ENCODE measurements around the gene TP63.

Gene TP63

GRCh38 chr3:189714991-189715961 is 84.1 kb downstream of the TP63 start:
- Histone ChIP-seq H3K4me3 (ENCODE audit: low read depth in 1 of 5, low read length in 5 of 5) (no peak overlapping the region), H3K27ac (ENCODE audit: low read depth, low read length) (no peak overlapping the region), H3K4me1 (ENCODE audit: control insufficient read depth in 5 of 5, insufficient read depth in 5 of 5, low read length in 5 of 5) (peaks cover 0 to 9% (median 5%) of the 10 kb centered on the region in 5 donors), H3K9me3 (ENCODE audit: control insufficient read depth in 5 of 5, low read length in 5 of 5) (no peaks in the 10 kb centered on the region), H3K27me3 (ENCODE audit: control insufficient read depth in 5 of 5, insufficient read depth in 4 of 5, low read length in 5 of 5) (no peaks in the 10 kb centered on the region), H3K9ac (ENCODE audit: low read length in 5 of 5) (no peak overlapping the region), H3K36me3 (ENCODE audit: control insufficient read depth in 5 of 5, insufficient read depth in 5 of 5, low read length in 5 of 5) (no peaks in the 10 kb centered on the region)

DNA sequence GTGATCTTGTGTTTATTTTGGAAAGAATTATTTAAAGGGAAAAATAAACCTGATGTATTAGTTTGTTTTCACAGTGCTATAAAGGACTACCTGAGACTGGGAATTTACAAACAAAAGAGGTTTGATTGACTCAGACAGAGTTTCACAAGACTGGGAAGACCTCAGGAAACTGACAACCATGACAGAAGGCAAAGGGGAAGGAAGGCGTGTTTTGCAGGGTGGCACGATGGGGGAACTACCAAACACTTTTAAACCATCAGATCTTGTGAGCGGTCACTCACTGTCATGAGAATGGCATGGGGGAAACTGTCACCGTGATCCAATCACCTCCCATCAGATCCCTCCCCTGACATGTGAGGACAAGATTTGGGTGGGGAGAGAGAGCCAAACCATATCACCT is 87.0 kb downstream of the TP63 start:
- Histone ChIP-seq H3K36me3 (ENCODE audit: control insufficient read depth in 5 of 5, insufficient read depth in 5 of 5, low read length in 5 of 5) (no peaks in the 10 kb centered on the region), H3K4me3 (ENCODE audit: low read depth in 1 of 5, low read length in 5 of 5) (no peak overlapping the region), H3K27ac (ENCODE audit: low read depth, low read length) (no peak overlapping the region), H3K27me3 (ENCODE audit: control insufficient read depth in 5 of 5, insufficient read depth in 4 of 5, low read length in 5 of 5) (no peaks in the 10 kb centered on the region), H3K4me1 (ENCODE audit: control insufficient read depth in 5 of 5, insufficient read depth in 5 of 5, low read length in 5 of 5) (no peaks in the 10 kb centered on the region), H3K9me3 (ENCODE audit: control insufficient read depth in 5 of 5, low read length in 5 of 5) (no peaks in the 10 kb centered on the region), H3K9ac (ENCODE audit: low read length in 5 of 5) (no peak overlapping the region)

- no peak overlapping the region for H3K9ac ChIP-seq (ENCODE audit: low read length in 5 of 5)
- H3K36me3 ChIP-seq (ENCODE audit: control insufficient read depth in 5 of 5, insufficient read depth in 5 of 5, low read length in 5 of 5), result no peaks in the 10 kb centered on the region
- no peaks in the 10 kb centered on the region for H3K27me3 ChIP-seq (ENCODE audit: control insufficient read depth in 5 of 5, insufficient read depth in 4 of 5, low read length in 5 of 5)
- no peaks in the 10 kb centered on the region for H3K9me3 ChIP-seq (ENCODE audit: control insufficient read depth in 5 of 5, low read length in 5 of 5)
- H3K4me1 ChIP-seq (ENCODE audit: control insufficient read depth in 5 of 5, insufficient read depth in 5 of 5, low read length in 5 of 5), result no peaks in the 10 kb centered on the region
- no peak overlapping the region for H3K27ac ChIP-seq (ENCODE audit: low read depth, low read length)
- no peak overlapping the region for H3K4me3 ChIP-seq (ENCODE audit: low read depth in 1 of 5, low read length in 5 of 5)
Measured at GRCh38 chr3:189720736-189721417, 89.7 kb downstream of the TP63 start.

DNA sequence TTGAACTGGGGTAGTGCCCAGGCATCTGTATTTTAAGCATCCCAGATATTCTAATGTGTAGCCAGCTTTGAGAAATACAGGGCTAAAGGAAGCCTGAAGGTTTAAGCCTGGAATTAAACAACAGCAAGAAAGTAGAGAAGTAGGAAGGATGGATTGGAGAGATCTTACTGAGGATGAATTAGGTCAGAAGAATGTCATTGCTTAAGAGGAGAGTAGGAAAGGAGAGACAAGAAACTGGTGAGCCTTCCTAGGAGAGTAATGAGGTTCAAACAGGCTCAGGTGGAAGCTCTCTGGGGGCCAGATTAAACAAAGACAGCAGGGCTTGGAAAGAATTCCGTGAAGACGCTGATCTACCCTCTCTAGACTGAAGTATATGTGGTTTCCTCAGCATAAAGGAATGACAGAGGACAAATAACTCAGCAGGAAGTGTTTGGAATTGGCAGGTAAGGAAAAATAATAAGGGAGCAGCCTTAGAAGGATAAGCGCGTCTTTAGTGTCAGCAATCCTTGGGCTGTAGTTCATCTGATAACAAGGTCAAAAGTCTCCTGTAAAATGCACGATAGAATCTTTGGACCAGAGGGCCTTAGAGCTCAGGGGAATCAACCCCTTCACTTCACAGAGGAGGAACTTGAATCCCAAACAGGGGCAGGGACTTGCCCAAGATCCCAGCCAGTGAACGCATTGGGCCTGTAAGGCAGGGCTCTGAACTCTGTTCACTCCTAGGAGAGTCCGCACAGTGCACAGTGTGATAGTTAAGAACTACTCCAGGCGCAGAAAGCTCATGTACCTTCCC is 90.9 kb downstream of the TP63 start:
- Histone ChIP-seq H3K27ac (ENCODE audit: low read depth, low read length) (no peak overlapping the region), H3K4me3 (ENCODE audit: low read depth in 1 of 5, low read length in 5 of 5) (no peak overlapping the region), H3K4me1 (ENCODE audit: control insufficient read depth in 5 of 5, insufficient read depth in 5 of 5, low read length in 5 of 5) (no peaks in the 10 kb centered on the region)

DNA sequence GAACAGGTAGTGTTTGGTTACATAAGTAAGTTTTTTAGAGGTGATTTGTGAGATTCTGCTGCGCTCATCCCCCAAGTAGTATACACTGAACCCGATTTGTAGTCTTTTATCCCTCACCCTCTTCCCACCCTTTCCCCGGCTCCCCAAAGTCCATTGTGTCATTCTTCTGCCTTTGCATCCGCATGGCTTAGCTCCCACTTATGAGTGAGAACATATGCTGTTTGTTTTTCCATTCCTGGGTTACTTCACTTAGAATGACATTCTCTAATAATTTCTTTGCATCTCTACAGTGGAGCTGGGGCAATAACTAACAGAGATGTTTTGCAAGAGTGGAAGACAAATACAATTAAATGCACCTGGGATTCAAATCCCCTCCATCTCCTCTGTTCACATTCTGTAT is 93.2 kb downstream of the TP63 start:
- H3K9me3 ChIP-seq (ENCODE audit: control insufficient read depth in 5 of 5, low read length in 5 of 5), result no peaks in the 10 kb centered on the region
- no peak overlapping the region for H3K4me3 ChIP-seq (ENCODE audit: low read depth in 1 of 5, low read length in 5 of 5)
- no peaks in the 10 kb centered on the region for H3K36me3 ChIP-seq (ENCODE audit: control insufficient read depth in 5 of 5, insufficient read depth in 5 of 5, low read length in 5 of 5)
- H3K4me1 ChIP-seq (ENCODE audit: control insufficient read depth in 5 of 5, insufficient read depth in 5 of 5, low read length in 5 of 5), result no peaks in the 10 kb centered on the region
- no peak overlapping the region for H3K9ac ChIP-seq (ENCODE audit: low read length in 5 of 5)
- H3K27me3 ChIP-seq (ENCODE audit: control insufficient read depth in 5 of 5, insufficient read depth in 4 of 5, low read length in 5 of 5), result no peaks in the 10 kb centered on the region
- H3K27ac ChIP-seq (ENCODE audit: low read depth, low read length), result no peak overlapping the region

More for the DNA sequence above, 90.9 kb downstream of the TP63 start:
- H3K27me3 ChIP-seq (ENCODE audit: control insufficient read depth in 5 of 5, insufficient read depth in 4 of 5, low read length in 5 of 5), result no peaks in the 10 kb centered on the region
- H3K9me3 ChIP-seq (ENCODE audit: control insufficient read depth in 5 of 5, low read length in 5 of 5), result no peaks in the 10 kb centered on the region
- H3K9ac ChIP-seq (ENCODE audit: low read length in 5 of 5), result no peak overlapping the region
- no peaks in the 10 kb centered on the region for H3K36me3 ChIP-seq (ENCODE audit: control insufficient read depth in 5 of 5, insufficient read depth in 5 of 5, low read length in 5 of 5)

GRCh38 chr3:189726277-189726676 is 95.1 kb downstream of the TP63 start:
- no peak overlapping the region for H3K27ac ChIP-seq (ENCODE audit: low read depth, low read length)
- H3K9ac ChIP-seq (ENCODE audit: low read length in 5 of 5), result no peak overlapping the region
- no peak overlapping the region for H3K4me3 ChIP-seq (ENCODE audit: low read depth in 1 of 5, low read length in 5 of 5)
- no peaks in the 10 kb centered on the region for H3K9me3 ChIP-seq (ENCODE audit: control insufficient read depth in 5 of 5, low read length in 5 of 5)
- H3K4me1 ChIP-seq (ENCODE audit: control insufficient read depth in 5 of 5, insufficient read depth in 5 of 5, low read length in 5 of 5), result no peaks in the 10 kb centered on the region
- no peaks in the 10 kb centered on the region for H3K36me3 ChIP-seq (ENCODE audit: control insufficient read depth in 5 of 5, insufficient read depth in 5 of 5, low read length in 5 of 5)
- H3K27me3 ChIP-seq (ENCODE audit: control insufficient read depth in 5 of 5, insufficient read depth in 4 of 5, low read length in 5 of 5), result no peaks in the 10 kb centered on the region

DNA sequence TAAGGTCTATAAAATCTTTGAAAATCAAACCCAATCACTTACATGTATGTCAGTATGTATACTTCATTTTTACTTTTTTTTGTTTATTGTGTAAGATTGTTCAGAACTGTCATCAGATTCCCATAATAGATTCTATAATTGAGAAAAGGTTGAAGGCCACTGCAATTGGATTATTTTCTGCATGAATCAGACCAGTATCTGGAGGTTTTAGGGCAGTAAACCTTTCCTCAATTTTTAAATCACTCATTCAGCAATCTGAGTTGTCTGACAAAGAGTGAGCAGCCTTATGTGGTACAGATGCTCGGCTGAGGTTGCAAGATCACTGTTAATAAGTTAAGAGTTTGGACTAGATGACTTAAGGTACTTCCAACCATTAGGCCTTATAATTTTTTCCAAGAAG is 96.0 kb downstream of the TP63 start:
- Histone ChIP-seq H3K4me1 (ENCODE audit: control insufficient read depth in 5 of 5, insufficient read depth in 5 of 5, low read length in 5 of 5) (no peaks in the 10 kb centered on the region), H3K27me3 (ENCODE audit: control insufficient read depth in 5 of 5, insufficient read depth in 4 of 5, low read length in 5 of 5) (no peaks in the 10 kb centered on the region), H3K9ac (ENCODE audit: low read length in 5 of 5) (no peak overlapping the region), H3K9me3 (ENCODE audit: control insufficient read depth in 5 of 5, low read length in 5 of 5) (no peaks in the 10 kb centered on the region), H3K4me3 (ENCODE audit: low read depth in 1 of 5, low read length in 5 of 5) (no peak overlapping the region), H3K27ac (ENCODE audit: low read depth, low read length) (no peak overlapping the region), H3K36me3 (ENCODE audit: control insufficient read depth in 5 of 5, insufficient read depth in 5 of 5, low read length in 5 of 5) (no peaks in the 10 kb centered on the region)

DNA sequence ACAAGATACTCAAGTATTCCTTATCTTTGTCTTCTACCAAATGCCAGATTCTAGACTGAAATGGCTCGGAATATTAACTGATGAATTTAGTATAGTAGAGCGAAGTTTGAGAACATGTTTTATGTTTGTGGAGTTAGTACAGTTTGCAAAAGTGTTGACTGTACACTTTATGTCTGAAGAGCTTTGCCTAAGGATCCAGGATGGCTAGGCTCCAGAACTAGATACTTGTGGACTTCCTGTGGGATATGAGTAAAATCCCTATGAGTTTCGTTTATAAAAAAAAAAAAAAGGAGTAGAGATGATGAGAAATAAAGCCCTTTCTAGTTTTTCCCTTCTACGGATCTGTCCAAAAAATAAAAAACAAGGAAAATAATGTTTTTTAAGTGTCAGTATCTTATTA is 96.7 kb downstream of the TP63 start:
- Histone ChIP-seq H3K27ac (ENCODE audit: low read depth, low read length) (no peak overlapping the region), H3K9ac (ENCODE audit: low read length in 5 of 5) (no peak overlapping the region), H3K4me3 (ENCODE audit: low read depth in 1 of 5, low read length in 5 of 5) (no peak overlapping the region), H3K9me3 (ENCODE audit: control insufficient read depth in 5 of 5, low read length in 5 of 5) (no peaks in the 10 kb centered on the region), H3K4me1 (ENCODE audit: control insufficient read depth in 5 of 5, insufficient read depth in 5 of 5, low read length in 5 of 5) (no peaks in the 10 kb centered on the region), H3K27me3 (ENCODE audit: control insufficient read depth in 5 of 5, insufficient read depth in 4 of 5, low read length in 5 of 5) (no peaks in the 10 kb centered on the region), H3K36me3 (ENCODE audit: control insufficient read depth in 5 of 5, insufficient read depth in 5 of 5, low read length in 5 of 5) (no peaks in the 10 kb centered on the region)

GRCh38 chr3:189728915-189729314 is 97.7 kb downstream of the TP63 start:
- Histone ChIP-seq H3K27me3 (ENCODE audit: control insufficient read depth in 5 of 5, insufficient read depth in 4 of 5, low read length in 5 of 5) (no peaks in the 10 kb centered on the region), H3K36me3 (ENCODE audit: control insufficient read depth in 5 of 5, insufficient read depth in 5 of 5, low read length in 5 of 5) (no peaks in the 10 kb centered on the region), H3K9me3 (ENCODE audit: control insufficient read depth in 5 of 5, low read length in 5 of 5) (no peaks in the 10 kb centered on the region), H3K27ac (ENCODE audit: low read depth, low read length) (no peak overlapping the region), H3K9ac (ENCODE audit: low read length in 5 of 5) (no peak overlapping the region), H3K4me1 (ENCODE audit: control insufficient read depth in 5 of 5, insufficient read depth in 5 of 5, low read length in 5 of 5) (no peaks in the 10 kb centered on the region), H3K4me3 (ENCODE audit: low read depth in 1 of 5, low read length in 5 of 5) (no peak overlapping the region)

- Histone ChIP-seq H3K9me3 (ENCODE audit: control insufficient read depth in 5 of 5, low read length in 5 of 5) (no peaks in the 10 kb centered on the region), H3K36me3 (ENCODE audit: control insufficient read depth in 5 of 5, insufficient read depth in 5 of 5, low read length in 5 of 5) (no peaks in the 10 kb centered on the region), H3K9ac (ENCODE audit: low read length in 5 of 5) (no peak overlapping the region), H3K27me3 (ENCODE audit: control insufficient read depth in 5 of 5, insufficient read depth in 4 of 5, low read length in 5 of 5) (no peaks in the 10 kb centered on the region), H3K4me3 (ENCODE audit: low read depth in 1 of 5, low read length in 5 of 5) (no peak overlapping the region), H3K27ac (ENCODE audit: low read depth, low read length) (no peak overlapping the region), H3K4me1 (ENCODE audit: control insufficient read depth in 5 of 5, insufficient read depth in 5 of 5, low read length in 5 of 5) (no peaks in the 10 kb centered on the region)
Measured at GRCh38 chr3:189734061-189734460, 102.9 kb downstream of the TP63 start.
